Cerebellar nuclear complex (tissue), 1 donor: Measurements from ENCODE around the gene MSL1.

ENCODE experiments used
- DNase-seq, 2 experiments: peaks; one replicate each; lab custom pipeline; 2025; lab: John Stamatoyannopoulos, UW

The MSL1 gene

GRCh38 chr17:40091691-40092397 lies 29.9 kb upstream of the MSL1 start:
- DNase-seq, result no peak

GRCh38 chr17:40092581-40092980 lies 29.2 kb upstream of the MSL1 start:
- DNase-seq, result peak in 1 of 2 experiments; percentile 54

GRCh38 chr17:40093005-40093579 lies 28.7 kb upstream of the MSL1 start:
- no peak for DNase-seq

GRCh38 chr17:40093580-40094201 lies 28.1 kb upstream of the MSL1 start:
- DNase-seq, result no peak

GRCh38 chr17:40094874-40095273 lies 26.9 kb upstream of the MSL1 start:
- no peak for DNase-seq

- DNase-seq, result no peak
Observed at GRCh38 chr17:40095351-40095943, 26.3 kb upstream of the MSL1 start.

GRCh38 chr17:40095944-40096791 lies 25.6 kb upstream of the MSL1 start:
- no peak for DNase-seq

GRCh38 chr17:40097087-40097486 lies 24.7 kb upstream of the MSL1 start:
- no peak for DNase-seq

- DNase-seq, result no peak
Observed at GRCh38 chr17:40097931-40098845, 23.6 kb upstream of the MSL1 start.

GRCh38 chr17:40098846-40099618 lies 22.7 kb upstream of the MSL1 start:
- DNase-seq, result peak; percentile 95 to 96

- no peak for DNase-seq
Observed at GRCh38 chr17:40099619-40100418, 22.0 kb upstream of the MSL1 start.

GRCh38 chr17:40100419-40100668 lies 21.4 kb upstream of the MSL1 start, which contains the start of gene NR1D1:
Gene NR1D1 (minus strand): TSS chr17:40100589. CDS start chr17:40100094, 495 bp downstream.
- DNase-seq, result no peak

- peak; percentile 85 to 98 for DNase-seq
Observed at GRCh38 chr17:40100669-40101366, 21.0 kb upstream of the MSL1 start.

- no peak for DNase-seq
Observed at GRCh38 chr17:40101367-40102210, 20.2 kb upstream of the MSL1 start.

GRCh38 chr17:40103071-40103661 lies 18.6 kb upstream of the MSL1 start:
- no peak for DNase-seq

GRCh38 chr17:40103688-40104087 lies 18.1 kb upstream of the MSL1 start:
- no peak for DNase-seq
